Measurements from ENCODE around the gene CEP192. TPM values are rescaled to one million over a fixed set of nuclear protein-coding genes. Genes with fewer than 3 reads are reported as not detected.

Gene CEP192
- total RNA-seq, 1 donor from 2014 or later = 17.4 TPM

- DNase-seq (ENCODE audit: low read depth) = no peak
- no peak overlapping the region for H3K4me3 ChIP-seq (ENCODE audit: low read depth, low read length)
- TF ChIP-seq CTCF (conservative IDR thresholded peaks at IDR 0.05; ENCODE audit: low read depth, low read length) = no peak
Measured at GRCh38 chr18:13110559-13110958, 119.4 kb downstream of the CEP192 start.

- peak; percentile 40 for TF ChIP-seq CTCF (conservative IDR thresholded peaks at IDR 0.05; ENCODE audit: low read depth, low read length)
- DNase-seq (ENCODE audit: low read depth) = no peak
- no peak overlapping the region for H3K4me3 ChIP-seq (ENCODE audit: low read depth, low read length)
Measured at GRCh38 chr18:13112982-13113381, 121.8 kb downstream of the CEP192 start.

- no peak for DNase-seq (ENCODE audit: low read depth)
- TF ChIP-seq CTCF (conservative IDR thresholded peaks at IDR 0.05; ENCODE audit: low read depth, low read length) = no peak
- H3K4me3 ChIP-seq (ENCODE audit: low read depth, low read length) = no peak overlapping the region
Measured at GRCh38 chr18:13120255-13120654, 129.1 kb downstream of the CEP192 start.

GRCh38 chr18:13120983-13121441 is 129.8 kb downstream of the CEP192 start:
- TF ChIP-seq CTCF (conservative IDR thresholded peaks at IDR 0.05; ENCODE audit: low read depth, low read length) = no peak
- DNase-seq (ENCODE audit: low read depth) = no peak

GRCh38 chr18:13124411-13124810 is 133.2 kb downstream of the CEP192 start:
- no peak for TF ChIP-seq CTCF (conservative IDR thresholded peaks at IDR 0.05; ENCODE audit: low read depth, low read length)
- DNase-seq (ENCODE audit: low read depth) = no peak
- no peak overlapping the region for H3K4me3 ChIP-seq (ENCODE audit: low read depth, low read length)

More at GRCh38 chr18:13120983-13121441, 129.8 kb downstream of the CEP192 start:
- H3K4me3 ChIP-seq (ENCODE audit: low read depth, low read length) = no peak overlapping the region

- no peak for TF ChIP-seq CTCF (conservative IDR thresholded peaks at IDR 0.05; ENCODE audit: low read depth, low read length)
- no peak overlapping the region for H3K4me3 ChIP-seq (ENCODE audit: low read depth, low read length)
- DNase-seq (ENCODE audit: low read depth) = no peak
Measured at GRCh38 chr18:13125191-13125590, 134.0 kb downstream of the CEP192 start.

- no peak overlapping the region for H3K4me3 ChIP-seq (ENCODE audit: low read depth, low read length)
- TF ChIP-seq CTCF (conservative IDR thresholded peaks at IDR 0.05; ENCODE audit: low read depth, low read length) = no peak
- DNase-seq (ENCODE audit: low read depth) = no peak
Measured at GRCh38 chr18:13126966-13127598, 135.9 kb downstream of the CEP192 start.
